Parathyroid adenoma (tissue), 2 donors: ENCODE measurements around the gene HOXB6.

Experiments used
- H2AFZ ChIP-seq: fragments of 300-600 bp; sonication (generic); one replicate; pipeline ENCODE4 v1.7.0; 2017; ENCODE audit warnings: antibody characterized with exemption, mild to moderate bottlenecking
- H3K27ac ChIP-seq: fragments of 300-600 bp; sonication (generic); one replicate; pipeline ENCODE4 v1.7.0; 2017
- H3K27me3 ChIP-seq: fragments of 300-600 bp; sonication (generic); one replicate; pipeline ENCODE4 v1.7.0; 2017; ENCODE audit warnings: low read length; ENCODE audit not compliant: control insufficient read depth, insufficient read depth
- H3K36me3 ChIP-seq: fragments of 300-600 bp; sonication (generic); one replicate; pipeline ENCODE4 v1.7.0; 2017; ENCODE audit warnings: low read length; ENCODE audit not compliant: control insufficient read depth, insufficient read depth
- H3K4me1 ChIP-seq: fragments of 300-600 bp; sonication (generic); one replicate; pipeline ENCODE4 v1.7.0; 2017; ENCODE audit warnings: control low read depth
- H3K4me2 ChIP-seq: fragments of 300-600 bp; sonication (generic); one replicate; pipeline ENCODE4 v1.7.0; 2017; ENCODE audit warnings: low read length
- H3K4me3 ChIP-seq: fragments of 300-600 bp; sonication (generic); one replicate; pipeline ENCODE4 v1.7.0; 2017; ENCODE audit warnings: low read depth, low read length
- H3K79me2 ChIP-seq: fragments of 300-600 bp; sonication (generic); one replicate; pipeline ENCODE4 v1.7.0; 2017; ENCODE audit warnings: control low read depth
- H3K9ac ChIP-seq: fragments of 300-600 bp; sonication (generic); one replicate; pipeline ENCODE4 v1.7.0; 2017; ENCODE audit warnings: mild to moderate bottlenecking
- H3K9me3 ChIP-seq: fragments of 300-600 bp; sonication (generic); one replicate; pipeline ENCODE4 v1.7.0; 2017; ENCODE audit warnings: low read length; ENCODE audit not compliant: control insufficient read depth
- CTCF ChIP-seq: fragments of 300-600 bp; sonication (generic); IDR thresholded peaks from one replicate; pipeline ENCODE4 v1.7.0; 2017; ENCODE audit warnings: antibody characterized with exemption, mild to moderate bottlenecking
- donor health status: primary hyperparathyroidism.

HOXB6 gene

GRCh38 chr17:48549281-48549630 is 55.5 kb downstream of the HOXB6 start:
- no peaks in the 10 kb centered on the region for H3K79me2 ChIP-seq
- H3K4me2 ChIP-seq = no peak overlapping the region
- no peaks in the 10 kb centered on the region for H3K36me3 ChIP-seq
- H3K27ac ChIP-seq = no peak overlapping the region
- H3K9me3 ChIP-seq = no peaks in the 10 kb centered on the region
- no peak for TF ChIP-seq CTCF
- H3K27me3 ChIP-seq = no peaks in the 10 kb centered on the region
- H2AFZ ChIP-seq = no peak overlapping the region
- H3K4me3 ChIP-seq = no peak overlapping the region
- H3K4me1 ChIP-seq = no peaks in the 10 kb centered on the region
- H3K9ac ChIP-seq = no peak overlapping the region

- H2AFZ ChIP-seq = no peak overlapping the region
- no peaks in the 10 kb centered on the region for H3K4me1 ChIP-seq
- no peaks in the 10 kb centered on the region for H3K79me2 ChIP-seq
- H3K27me3 ChIP-seq = no peaks in the 10 kb centered on the region
- no peak overlapping the region for H3K9ac ChIP-seq
- no peak overlapping the region for H3K27ac ChIP-seq
- TF ChIP-seq CTCF = no peak
- H3K4me3 ChIP-seq = no peak overlapping the region
- peak overlapping the region; percentile 23 for H3K4me2 ChIP-seq
- H3K9me3 ChIP-seq = no peaks in the 10 kb centered on the region
- no peaks in the 10 kb centered on the region for H3K36me3 ChIP-seq
These were observed 56.1 kb downstream of the HOXB6 start for GRCh38 chr17:48548523-48549280.

- no peak for TF ChIP-seq CTCF
- Histone ChIP-seq H3K36me3 (no peaks in the 10 kb centered on the region), H3K9ac (no peak overlapping the region), H2AFZ (no peak overlapping the region), H3K9me3 (no peaks in the 10 kb centered on the region), H3K27me3 (no peaks in the 10 kb centered on the region), H3K27ac (no peak overlapping the region), H3K4me3 (peak overlapping the region; percentile 39), H3K79me2 (no peaks in the 10 kb centered on the region), H3K4me1 (no peaks in the 10 kb centered on the region), H3K4me2 (peak overlapping the region; percentile 62)
These were observed 56.8 kb downstream of the HOXB6 start for GRCh38 chr17:48547808-48548522.

- H3K9me3 ChIP-seq = no peaks in the 10 kb centered on the region
- H3K79me2 ChIP-seq = no peaks in the 10 kb centered on the region
- H3K4me1 ChIP-seq = no peaks in the 10 kb centered on the region
- no peak overlapping the region for H2AFZ ChIP-seq
- TF ChIP-seq CTCF = no peak
- H3K27me3 ChIP-seq = no peaks in the 10 kb centered on the region
- H3K9ac ChIP-seq = no peak overlapping the region
- no peaks in the 10 kb centered on the region for H3K36me3 ChIP-seq
- no peak overlapping the region for H3K27ac ChIP-seq
- H3K4me3 ChIP-seq = peak overlapping the region; percentile 39
- peak overlapping the region; percentile 62 for H3K4me2 ChIP-seq
These were observed 57.6 kb downstream of the HOXB6 start for GRCh38 chr17:48546924-48547807.
